NCI-H446 treated with DMSO at 0.1 percent for 48 hours (cell line): ENCODE results near the gene CHCHD1.
"Not testable (repeated sequence)": the region's sequence is repeated elsewhere in the genome, so short reads cannot be mapped to it uniquely, and the experiment has no call there.

ENCODE experiments used
- DNase-seq: peaks from one replicate; lab custom pipeline; 2025; lab: John Stamatoyannopoulos, UW

The CHCHD1 gene

GRCh38 chr10:73769396-73769795 is 12.5 kb upstream of the CHCHD1 start:
- no peak for DNase-seq

GRCh38 chr10:73771722-73772280 is 10.0 kb upstream of the CHCHD1 start:
- DNase-seq = no peak

GRCh38 chr10:73772281-73773151 is 9.3 kb upstream of the CHCHD1 start:
- DNase-seq = no peak

GRCh38 chr10:73773152-73773879 is 8.5 kb upstream of the CHCHD1 start:
- no peak for DNase-seq

- no peak for DNase-seq
Measured at GRCh38 chr10:73774637-73775036, 7.2 kb upstream of the CHCHD1 start.

- no peak for DNase-seq
Measured at GRCh38 chr10:73779018-73779417, 2.8 kb upstream of the CHCHD1 start.

- DNase-seq = no peak
Measured at GRCh38 chr10:73779539-73780197, 2.2 kb upstream of the CHCHD1 start.

- no peak for DNase-seq
Measured at GRCh38 chr10:73780301-73780700, 1.5 kb upstream of the CHCHD1 start.

GRCh38 chr10:73780966-73781365 is 882 bp upstream of the CHCHD1 start:
- no peak for DNase-seq

GRCh38 chr10:73781548-73781878 is 335 bp upstream of the CHCHD1 start:
- no peak for DNase-seq

- DNase-seq = no peak
Measured at GRCh38 chr10:73782749-73783085, 869 bp downstream of the CHCHD1 start.

- DNase-seq = peak; percentile 74
Measured at GRCh38 chr10:73785211-73785720, 3.4 kb downstream of the CHCHD1 start, which contains the start of gene ZSWIM8. Gene ZSWIM8, plus strand, starts transcription at chr10:73785606. Its CDS starts 273 bp downstream, at chr10:73785879.

GRCh38 chr10:73785721-73786511 is 4.1 kb downstream of the CHCHD1 start:
- no peak for DNase-seq

- DNase-seq = no peak
Measured at GRCh38 chr10:73786512-73786885, 4.7 kb downstream of the CHCHD1 start.

GRCh38 chr10:73787031-73787800 is 5.4 kb downstream of the CHCHD1 start:
- DNase-seq = not testable (repeated sequence)

GRCh38 chr10:73788864-73789658 is 7.2 kb downstream of the CHCHD1 start:
- no peak for DNase-seq

GRCh38 chr10:73789659-73790055 is 7.8 kb downstream of the CHCHD1 start:
- no peak for DNase-seq

- DNase-seq = no peak
Measured at GRCh38 chr10:73790886-73791625, 9.2 kb downstream of the CHCHD1 start.

- DNase-seq = no peak
Measured at GRCh38 chr10:73791871-73792400, 10.1 kb downstream of the CHCHD1 start.
